ENCODE measurements around the gene MBOAT2.

MBOAT2 gene

GRCh38 chr2:8805278-8806210 is 197.9 kb downstream of the MBOAT2 start:
- no peak for DNase-seq

- no peak for DNase-seq
These were observed 199.7 kb downstream of the MBOAT2 start for GRCh38 chr2:8803658-8804379.

GRCh38 chr2:8802741-8803140 is 200.7 kb downstream of the MBOAT2 start:
- DNase-seq = no peak

All from NCI-H1092 (cell line).